ENCODE results near the gene TMEM132A.

The TMEM132A gene

GRCh38 chr11:60931917-60932316, 7.7 kb downstream of the TMEM132A start:
- in situ Hi-C loops (cut with HindIII; ENCODE audit: low sequenced_read_pairs): no loop called here
- no peak for DNase-seq (ENCODE audit: low read depth, low spot score)
- TF ChIP-seq, protein P1, sequence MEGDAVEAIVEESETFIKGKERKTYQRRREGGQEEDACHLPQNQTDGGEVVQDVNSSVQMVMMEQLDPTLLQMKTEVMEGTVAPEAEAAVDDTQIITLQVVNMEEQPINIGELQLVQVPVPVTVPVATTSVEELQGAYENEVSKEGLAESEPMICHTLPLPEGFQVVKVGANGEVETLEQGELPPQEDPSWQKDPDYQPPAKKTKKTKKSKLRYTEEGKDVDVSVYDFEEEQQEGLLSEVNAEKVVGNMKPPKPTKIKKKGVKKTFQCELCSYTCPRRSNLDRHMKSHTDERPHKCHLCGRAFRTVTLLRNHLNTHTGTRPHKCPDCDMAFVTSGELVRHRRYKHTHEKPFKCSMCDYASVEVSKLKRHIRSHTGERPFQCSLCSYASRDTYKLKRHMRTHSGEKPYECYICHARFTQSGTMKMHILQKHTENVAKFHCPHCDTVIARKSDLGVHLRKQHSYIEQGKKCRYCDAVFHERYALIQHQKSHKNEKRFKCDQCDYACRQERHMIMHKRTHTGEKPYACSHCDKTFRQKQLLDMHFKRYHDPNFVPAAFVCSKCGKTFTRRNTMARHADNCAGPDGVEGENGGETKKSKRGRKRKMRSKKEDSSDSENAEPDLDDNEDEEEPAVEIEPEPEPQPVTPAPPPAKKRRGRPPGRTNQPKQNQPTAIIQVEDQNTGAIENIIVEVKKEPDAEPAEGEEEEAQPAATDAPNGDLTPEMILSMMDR (IDR thresholded peaks at IDR 0.05; ENCODE audit: low read depth, low read length): no peak
- H3K4me3 ChIP-seq (ENCODE audit: low read depth, low read length): no peak overlapping the region

GRCh38 chr11:60932605-60933356, 8.5 kb downstream of the TMEM132A start:
- TF ChIP-seq, protein P1 (IDR thresholded peaks at IDR 0.05; ENCODE audit: low read depth, low read length): no peak
- DNase-seq (ENCODE audit: low read depth, low spot score): peak; percentile 35
- in situ Hi-C loops (cut with HindIII; ENCODE audit: low sequenced_read_pairs): no loop called here
- H3K4me3 ChIP-seq (ENCODE audit: low read depth, low read length): no peak overlapping the region

GRCh38 chr11:60933416-60934123, 9.3 kb downstream of the TMEM132A start:
- no peak overlapping the region for H3K4me3 ChIP-seq (ENCODE audit: low read depth, low read length)
- TF ChIP-seq, protein P1 (IDR thresholded peaks at IDR 0.05; ENCODE audit: low read depth, low read length): no peak
- DNase-seq (ENCODE audit: low read depth, low spot score): no peak
- in situ Hi-C loops (cut with HindIII; ENCODE audit: low sequenced_read_pairs): no loop called here

DNA sequence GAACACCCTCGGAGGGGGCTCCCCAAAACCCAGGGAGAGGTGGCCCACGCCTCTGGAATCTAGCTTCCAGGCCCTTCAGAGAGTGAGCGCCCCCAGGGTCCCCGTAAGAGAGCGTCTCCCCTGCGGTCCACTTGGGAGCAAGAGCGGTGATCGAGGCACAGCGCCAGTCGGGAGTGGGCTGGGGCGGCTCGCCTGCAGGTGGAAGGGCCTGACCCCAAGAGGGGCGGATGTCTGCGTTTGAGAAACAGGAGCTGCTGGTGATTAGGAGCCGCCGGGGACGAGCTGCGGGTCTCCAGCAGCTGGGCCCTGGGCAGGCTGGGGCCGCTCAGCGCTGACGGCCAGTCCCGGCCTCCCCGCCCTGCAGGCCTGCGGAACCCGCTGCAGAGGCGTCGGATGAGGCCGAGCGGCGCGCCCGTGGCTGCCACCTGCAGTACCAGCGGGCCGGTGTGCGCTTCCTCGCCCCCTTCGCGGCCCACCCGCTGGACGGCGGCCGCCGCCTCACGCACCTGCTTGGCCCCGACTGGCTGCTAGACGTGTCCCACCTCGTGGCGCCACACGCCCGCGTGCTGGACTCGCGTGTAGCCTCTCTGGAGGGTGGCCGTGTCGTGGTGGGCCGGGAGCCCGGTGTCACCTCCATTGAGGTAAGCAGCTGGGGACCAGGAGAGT, 10.0 kb downstream of the TMEM132A start:
- in situ Hi-C loops (cut with HindIII; ENCODE audit: low sequenced_read_pairs): no loop called here
- DNase-seq (ENCODE audit: low read depth, low spot score): no peak
- H3K4me3 ChIP-seq (ENCODE audit: low read depth, low read length): no peak overlapping the region
- TF ChIP-seq, protein P1 (IDR thresholded peaks at IDR 0.05; ENCODE audit: low read depth, low read length): no peak

- no peak overlapping the region for H3K4me3 ChIP-seq (ENCODE audit: low read depth, low read length)
- no peak for DNase-seq (ENCODE audit: low read depth, low spot score)
- in situ Hi-C loops (cut with HindIII; ENCODE audit: low sequenced_read_pairs): no loop called here
- TF ChIP-seq, protein P1 (IDR thresholded peaks at IDR 0.05; ENCODE audit: low read depth, low read length): no peak
Measured at GRCh38 chr11:60934790-60935605, 10.7 kb downstream of the TMEM132A start.

Measured in astrocyte of the spinal cord (primary cell).